IMR-90 (cell line): Measurements from ENCODE around the gene DCTN5. TPM values are rescaled to one million over a fixed set of nuclear protein-coding genes. Genes with fewer than 3 reads are reported as not detected.

Experiments
- polyA plus RNA-seq, 3 experiments: library from polyadenylated mRNA; depleted of rRNA; stranded (reverse); fragments of >200 nt; gene quantifications; 2 replicates each; pipeline ENCODE4 v1.2.3, GENCODE V29; 2012; ENCODE audit warnings: low replicate concordance in 1 of 3
- total RNA-seq: library from RNA; depleted of rRNA; stranded (reverse); fragments of >200 nt; gene quantifications from 2 replicates; pipeline ENCODE4 v1.2.3, GENCODE V29; 2012; rRNA removed

Gene DCTN5
- total and polyA plus RNA-seq, 2 of the 4 experiments (the other 2 are of a cell fraction): 49.6 to 111 TPM

Other genes with a start within 250 kb of the DCTN5 start
- 25.6 and 28.5 TPM in 2 replicates for gene COG7, start 188.3 kb upstream of the DCTN5 start, total RNA-seq
- gene COG7, start 188.3 kb upstream of the DCTN5 start, polyA plus RNA-seq (2012; rRNA removed): 43.7 and 49.2 TPM in 2 replicates
- 16.5 and 23.9 TPM in 2 replicates for gene GGA2, start 131.0 kb upstream of the DCTN5 start, total RNA-seq
- 24.6 and 30.1 TPM in 2 replicates for gene GGA2, start 131.0 kb upstream of the DCTN5 start, polyA plus RNA-seq (2012; rRNA removed)
- 23.3 and 28.1 TPM in 2 replicates for gene EARS2, start 84.1 kb upstream of the DCTN5 start, total RNA-seq
- 37.7 and 37.8 TPM in 2 replicates for gene EARS2, start 84.1 kb upstream of the DCTN5 start, polyA plus RNA-seq (2012; rRNA removed)
- gene UBFD1, start 83.7 kb upstream of the DCTN5 start, total RNA-seq: 39.3 and 48.9 TPM in 2 replicates
- gene UBFD1, start 83.7 kb upstream of the DCTN5 start, polyA plus RNA-seq (2012; rRNA removed): 48.4 and 55.0 TPM in 2 replicates
- gene NDUFAB1, start 45.1 kb upstream of the DCTN5 start, total RNA-seq: 114 and 117 TPM in 2 replicates
- 146 and 185 TPM in 2 replicates for gene NDUFAB1, start 45.1 kb upstream of the DCTN5 start, polyA plus RNA-seq (2012; rRNA removed)
- gene PALB2, start 156 bp upstream of the DCTN5 start, total RNA-seq: 8.6 and 11.7 TPM in 2 replicates
- 3.1 and 4.1 TPM in 2 replicates for gene PALB2, start 156 bp upstream of the DCTN5 start, polyA plus RNA-seq (2012; rRNA removed)
- 19.4 and 20.0 TPM in 2 replicates for gene PLK1, start 37.4 kb downstream of the DCTN5 start, total RNA-seq
- gene PLK1, start 37.4 kb downstream of the DCTN5 start, polyA plus RNA-seq (2012; rRNA removed): 59.0 and 67.8 TPM in 2 replicates
- 0.54 TPM in 1 of 2 replicates, not detected in the other for gene ERN2, start 71.8 kb downstream of the DCTN5 start, total RNA-seq
- 0.39 and 0.60 TPM in 2 replicates for gene ERN2, start 71.8 kb downstream of the DCTN5 start, polyA plus RNA-seq (2012; rRNA removed)
- gene CHP2, start 113.6 kb downstream of the DCTN5 start, total RNA-seq: not detected in 2 replicates
- gene CHP2, start 113.6 kb downstream of the DCTN5 start, polyA plus RNA-seq (2012; rRNA removed): not detected in 2 replicates
- gene PRKCB, start 194.5 kb downstream of the DCTN5 start, total RNA-seq: under 0.01 TPM in 1 of 2 replicates, not detected in the other
- not detected in 2 replicates for gene PRKCB, start 194.5 kb downstream of the DCTN5 start, polyA plus RNA-seq (2012; rRNA removed)